GM19438 (cell line): ENCODE measurements around the gene DNAJA3.

Source experiments
- ATAC-seq: cut with Tn5 transposase; IDR thresholded peaks from one replicate; pipeline ENCODE4 v1.9.1; 2021; ENCODE audit warnings: low read depth; ENCODE audit not compliant: unreplicated experiment

Gene DNAJA3

DNA sequence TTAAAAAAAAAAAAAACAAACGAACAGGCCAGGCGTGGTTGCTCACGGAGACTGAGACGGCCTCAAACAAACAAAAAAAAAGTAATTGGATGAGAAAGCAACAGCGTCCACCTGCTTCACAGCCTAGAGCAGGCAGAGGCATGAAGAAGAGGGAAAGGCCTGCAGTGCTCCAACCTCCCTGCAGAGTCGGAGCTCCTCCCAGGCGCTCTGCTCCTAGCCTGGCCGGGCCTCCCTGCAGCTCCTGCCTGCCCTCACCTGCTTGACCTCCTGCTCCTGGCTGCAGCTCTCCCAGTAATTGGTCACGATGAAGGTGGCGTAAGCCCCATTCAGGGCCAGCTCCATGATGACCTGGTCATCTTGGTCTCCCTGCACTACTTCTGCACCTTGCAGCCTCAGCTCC lies 43.3 kb downstream of the DNAJA3 start:
- no peak for ATAC-seq

- ATAC-seq = no peak
Observed at GRCh38 chr16:4471869-4472268, 46.2 kb downstream of the DNAJA3 start.

- no peak for ATAC-seq
Observed at GRCh38 chr16:4472880-4473279, 47.2 kb downstream of the DNAJA3 start.

DNA sequence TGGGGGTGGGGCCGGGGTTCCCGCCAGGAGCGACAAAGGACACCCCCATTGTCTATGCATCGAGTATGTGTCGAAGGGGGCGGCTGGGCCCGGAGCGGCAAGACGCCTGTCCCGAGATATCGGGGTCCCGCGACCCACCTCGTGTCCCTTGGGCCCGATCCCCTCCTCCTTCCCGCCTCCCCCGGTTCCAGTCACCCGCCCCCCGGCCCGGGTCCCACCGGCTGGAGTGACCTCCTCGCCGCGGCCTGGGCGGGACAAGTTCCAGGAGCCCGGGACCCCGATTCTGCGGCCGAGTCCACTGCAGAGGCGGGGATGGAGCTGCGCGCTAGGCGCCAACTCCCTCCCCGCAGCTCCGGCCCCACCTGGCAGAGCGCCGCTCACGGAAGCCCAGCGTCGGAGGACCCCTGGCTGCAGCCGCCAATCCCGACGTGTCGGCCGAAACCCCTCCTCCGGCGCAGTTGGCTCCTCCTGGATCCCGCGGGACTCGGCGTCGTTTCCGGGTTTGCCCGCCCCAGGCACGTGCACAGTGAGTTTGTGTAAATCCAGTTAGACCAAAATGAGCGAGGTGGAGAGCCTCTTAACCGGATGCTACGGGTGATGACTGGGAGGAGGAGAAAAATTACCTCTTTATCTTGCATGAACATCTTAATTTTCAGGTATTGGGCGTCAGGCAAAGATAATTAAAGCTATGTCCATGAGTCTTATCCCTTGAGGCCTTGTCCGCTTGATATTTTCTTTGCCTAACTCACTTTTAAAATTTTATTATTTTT lies 48.7 kb downstream of the DNAJA3 start, which contains the start of gene NMRAL1:
NMRAL1 (minus strand) TSS at position 434 of the 770 bp plus-strand sequence. CDS start 493 bp downstream, outside the sequence.
- ATAC-seq = no peak

DNA sequence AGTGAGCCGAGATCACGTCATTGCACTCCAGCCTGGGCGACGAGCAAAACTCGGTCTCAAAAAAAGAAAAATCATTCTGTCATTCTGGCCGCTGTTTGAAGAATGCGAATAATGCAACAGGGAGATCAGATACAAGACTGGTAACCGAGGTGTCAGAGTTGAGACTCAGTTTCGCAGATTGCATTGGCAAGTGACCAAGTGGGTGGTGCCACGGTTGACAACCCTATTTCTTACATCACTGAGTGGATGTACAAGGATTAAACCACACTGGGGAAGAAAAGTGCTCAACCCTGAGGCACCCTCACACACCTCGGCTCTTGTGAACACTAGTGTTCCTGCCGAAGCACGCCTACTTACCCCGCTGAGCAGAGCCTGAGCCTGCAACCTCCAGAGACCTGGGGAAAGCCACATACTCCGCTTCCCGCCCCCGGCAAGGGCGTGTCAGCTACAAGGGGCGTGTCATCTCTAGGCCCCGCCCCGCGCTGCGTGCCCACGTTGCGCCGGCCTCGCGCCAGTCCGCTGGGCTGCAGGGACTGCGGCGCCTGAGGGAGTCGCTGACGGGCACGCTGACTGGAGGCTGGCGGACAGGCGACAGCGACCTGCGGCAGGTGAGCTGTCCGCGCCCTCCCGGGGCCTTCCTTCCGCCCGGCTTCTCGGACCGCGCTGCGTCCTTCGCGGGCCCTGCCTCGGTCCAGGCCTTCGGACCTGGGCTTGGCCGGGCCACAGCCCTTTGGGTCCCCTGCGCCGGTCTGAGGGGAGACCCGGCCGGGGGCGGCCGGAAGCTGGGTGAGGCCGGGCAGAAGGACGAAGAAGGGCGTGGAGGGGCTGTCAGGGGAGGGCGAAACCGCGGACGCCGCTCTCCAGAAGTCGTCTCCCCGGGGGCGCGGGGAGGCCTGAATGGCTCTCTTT lies 50.5 kb downstream of the DNAJA3 start, which contains the start of gene HMOX2:
HMOX2 (plus strand) TSS at position 519 of the 909 bp plus-strand sequence. CDS start 29,127 bp downstream, outside the sequence.
- ATAC-seq = peak; percentile 85

DNA sequence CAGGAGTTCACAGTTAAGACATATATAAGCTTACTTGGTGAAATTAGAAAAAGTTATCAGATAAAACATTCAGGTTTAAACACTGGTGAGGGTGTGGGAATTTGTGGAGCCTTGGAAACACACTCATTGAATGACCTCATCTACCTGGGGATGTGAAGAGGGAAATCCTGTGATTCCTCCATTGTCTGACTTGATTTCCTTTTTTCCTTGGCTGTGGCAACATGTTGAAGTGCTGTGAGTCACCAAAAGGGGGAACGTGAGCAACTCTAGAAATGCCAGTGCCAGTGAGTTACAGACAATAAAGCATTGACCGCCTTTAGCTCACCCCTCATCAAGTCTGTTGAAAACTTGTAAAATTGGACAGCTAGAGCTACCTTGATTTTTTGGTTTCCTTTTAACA lies 52.3 kb downstream of the DNAJA3 start:
- ATAC-seq = no peak

GRCh38 chr16:4481526-4481925 lies 55.9 kb downstream of the DNAJA3 start:
- no peak for ATAC-seq

- ATAC-seq = no peak
Observed at GRCh38 chr16:4481963-4482362, 56.3 kb downstream of the DNAJA3 start.

GRCh38 chr16:4486126-4486893 lies 60.6 kb downstream of the DNAJA3 start:
- ATAC-seq = no peak

DNA sequence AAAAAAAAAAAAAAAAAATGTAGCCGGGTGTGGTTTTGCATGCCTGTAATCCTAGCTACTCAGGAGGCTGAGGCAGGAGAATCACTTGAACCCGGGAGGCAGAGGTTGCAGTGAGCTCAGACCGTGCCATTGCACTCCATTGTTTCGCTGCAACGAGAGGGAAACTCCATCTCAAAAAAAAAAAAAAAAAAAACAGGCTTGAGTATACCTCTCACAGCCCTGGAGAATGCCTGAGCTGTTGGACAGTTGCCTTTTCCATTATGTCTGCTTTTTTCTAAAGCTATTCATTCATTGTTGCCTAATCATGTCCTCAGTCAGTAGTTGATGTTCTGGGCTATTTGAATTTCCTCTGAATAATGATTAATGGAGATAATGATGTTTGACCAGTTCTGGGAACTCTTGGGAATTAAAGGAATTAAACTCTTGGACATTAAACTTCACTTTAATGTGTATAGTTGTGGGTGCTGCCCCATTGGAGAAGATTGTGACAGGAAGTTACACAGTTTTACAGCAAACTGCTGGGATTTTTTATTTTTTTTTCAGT lies 62.4 kb downstream of the DNAJA3 start:
- no peak for ATAC-seq

DNA sequence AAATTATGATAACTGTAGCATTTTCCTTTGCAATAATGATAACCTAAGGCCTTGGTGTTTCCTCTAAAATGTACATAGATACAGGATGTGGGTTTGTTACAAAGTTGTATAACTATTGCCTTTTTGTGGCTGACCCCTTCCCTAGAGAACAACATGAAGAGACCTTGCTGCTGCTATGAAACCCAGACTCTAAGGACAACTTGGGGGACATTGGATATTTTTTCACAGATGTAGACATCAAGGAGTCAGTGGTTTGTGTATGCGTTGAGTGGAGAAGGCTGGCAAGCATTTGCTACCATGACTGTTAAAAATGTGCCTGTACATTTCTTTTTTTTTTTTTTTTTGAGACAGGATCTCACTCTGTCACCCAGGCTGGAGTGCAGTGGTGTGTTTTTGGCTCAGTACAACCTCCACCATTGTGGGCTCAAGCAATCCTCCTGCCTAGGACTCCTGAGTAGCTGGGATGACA lies 62.9 kb downstream of the DNAJA3 start:
- no peak for ATAC-seq

DNA sequence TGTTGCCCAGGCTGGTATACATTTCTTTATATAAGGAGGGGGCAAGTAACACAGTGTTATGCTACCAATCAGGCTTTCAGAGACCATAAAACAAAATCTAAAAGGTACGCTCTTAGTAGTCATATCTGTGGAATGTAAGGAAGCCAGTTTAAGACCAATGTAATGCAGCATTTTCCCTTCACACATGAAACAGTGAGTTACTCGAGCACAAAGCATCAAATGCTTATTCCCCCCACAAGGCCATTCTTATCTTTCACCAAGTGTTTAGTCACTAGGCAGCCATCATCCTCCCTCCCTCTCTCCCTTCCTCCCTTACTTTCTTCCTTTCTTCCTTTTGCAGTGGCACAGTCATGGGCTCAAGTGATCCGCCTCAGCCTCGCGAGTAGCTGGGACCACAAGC lies 63.4 kb downstream of the DNAJA3 start:
- no peak for ATAC-seq

GRCh38 chr16:4491898-4492297 lies 66.2 kb downstream of the DNAJA3 start:
- ATAC-seq = no peak

DNA sequence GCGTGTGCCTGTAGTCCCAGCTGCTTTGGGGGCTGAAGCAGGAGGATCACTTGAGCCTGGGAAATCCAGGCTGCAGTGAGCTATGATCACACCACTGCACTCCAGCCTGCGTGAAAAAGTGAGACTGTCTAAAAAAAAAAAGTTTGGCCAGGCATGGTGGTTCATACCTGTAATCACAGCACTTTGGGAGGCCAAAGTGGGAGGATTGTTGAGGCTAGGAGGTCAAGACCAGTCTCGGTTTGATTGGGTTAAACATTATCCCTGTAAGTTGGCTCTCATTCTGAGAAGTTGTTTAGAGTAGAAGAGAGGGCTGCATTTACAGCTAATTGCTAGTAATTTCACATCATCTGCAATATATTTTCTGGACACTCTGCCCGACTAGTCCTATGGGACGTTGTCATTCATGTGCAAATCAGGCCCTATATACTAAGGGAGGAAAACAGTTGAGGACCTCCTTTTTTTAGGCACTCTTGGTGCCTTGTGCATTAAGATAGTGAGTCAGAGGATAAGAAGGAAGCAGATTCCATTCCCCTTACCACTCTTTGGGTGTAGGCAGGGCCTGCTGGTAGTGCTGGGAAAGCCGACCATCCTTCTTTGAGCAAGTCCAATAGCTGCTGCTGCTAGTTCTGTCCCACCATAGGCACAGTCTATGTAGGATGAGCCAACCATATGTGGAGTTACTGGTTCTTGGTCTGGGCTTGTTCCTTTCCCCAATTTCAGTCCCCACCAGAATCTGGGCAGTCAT lies 69.2 kb downstream of the DNAJA3 start:
- ATAC-seq = no peak

DNA sequence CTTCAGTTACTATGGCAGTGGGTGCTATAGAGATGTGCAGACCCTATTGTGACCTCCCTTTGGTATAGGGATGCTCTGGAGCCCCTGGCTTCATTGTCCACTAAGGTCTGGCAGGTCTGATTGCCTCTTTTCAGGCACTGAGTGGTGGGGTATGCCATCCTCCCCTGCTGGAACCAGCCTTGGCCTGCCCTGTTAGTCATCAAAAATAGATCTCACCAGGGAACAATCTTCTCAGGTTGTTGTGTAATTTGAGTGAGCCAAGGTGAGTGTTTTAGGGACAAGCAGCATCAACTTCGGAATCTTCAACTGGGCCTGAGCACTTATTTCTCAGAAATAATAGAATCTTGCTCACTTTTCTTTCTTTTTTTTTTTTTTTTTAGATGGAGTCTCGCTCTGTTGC lies 70.1 kb downstream of the DNAJA3 start:
- no peak for ATAC-seq

GRCh38 chr16:4496305-4496704 lies 70.6 kb downstream of the DNAJA3 start:
- no peak for ATAC-seq

- no peak for ATAC-seq
Observed at GRCh38 chr16:4498546-4499195, 73.0 kb downstream of the DNAJA3 start.

DNA sequence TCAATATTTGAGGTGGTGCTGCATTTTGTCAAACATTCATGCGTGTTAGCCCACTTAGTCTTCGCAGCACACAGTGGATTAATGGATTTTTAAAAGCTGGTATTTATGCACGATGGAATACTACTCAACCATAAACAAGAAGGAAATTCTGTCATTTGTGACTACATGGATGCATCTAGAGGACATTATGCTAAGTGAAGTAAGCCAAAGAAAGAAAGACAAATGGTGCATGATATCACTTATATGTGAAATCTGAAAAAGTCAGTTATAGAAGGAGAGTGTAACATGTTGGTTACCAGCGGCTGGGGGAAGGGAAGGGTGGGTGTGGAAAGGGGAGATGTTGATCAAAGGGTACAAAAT lies 73.5 kb downstream of the DNAJA3 start:
- ATAC-seq = no peak

GRCh38 chr16:4500272-4500671 lies 74.6 kb downstream of the DNAJA3 start:
- no peak for ATAC-seq
